BLaER1 treated with 17β-estradiol and CSF1 and Interleukin-3, amounts not matched to agents 10 nM and 100 nM (cell line): ENCODE results near the gene TENM4.
"Not testable (repeated sequence)": the region's sequence is repeated elsewhere in the genome, so short reads cannot be mapped to it uniquely, and the experiment has no call there.

Experiments
- H3K27ac ChIP-seq, 11 experiments: shearing (Covaris generic); formaldehyde crosslinking; 2 replicates each; pipeline ENCODE4 v1.8.1; 2022
- H3K27me3 ChIP-seq, 11 experiments: shearing (Covaris generic); formaldehyde crosslinking; 2 replicates each; pipeline ENCODE4 v1.8.1; 2022
- H3K36me3 ChIP-seq, 11 experiments: shearing (Covaris generic); formaldehyde crosslinking; 2 replicates each; pipeline ENCODE4 v1.8.1; 2022
- H3K4me1 ChIP-seq, 10 experiments: shearing (Covaris generic); formaldehyde crosslinking; 2 replicates each; pipeline ENCODE4 v1.8.1; 2022
- H3K4me2 ChIP-seq, 11 experiments: shearing (Covaris generic); formaldehyde crosslinking; 2 replicates each; pipeline ENCODE4 v1.8.1; 2022
- H3K4me3 ChIP-seq, 10 experiments: shearing (Covaris generic); formaldehyde crosslinking; 2 replicates each; pipeline ENCODE4 v1.8.1; 2022
- H3K9ac ChIP-seq, 11 experiments: shearing (Covaris generic); formaldehyde crosslinking; 2 replicates each; pipeline ENCODE4 v1.8.1; 2022
- H3K9me3 ChIP-seq, 11 experiments: shearing (Covaris generic); formaldehyde crosslinking; replicated peaks in 1 of 11; 2 replicates each; pipeline ENCODE4 v1.8.1; 2022
- H4K20me1 ChIP-seq, 11 experiments: shearing (Covaris generic); formaldehyde crosslinking; 2 replicates each; pipeline ENCODE4 v1.8.1; 2022
- Cebpa-rat ChIP-seq, 11 experiments: shearing (Covaris generic); IDR thresholded peaks; 2 replicates each; pipeline ENCODE4 v1.8.1; 2022

TENM4 gene

GRCh38 chr11:78641541-78641940 is 799.3 kb downstream of the TENM4 start:
- H3K36me3 ChIP-seq, result no peaks in the 10 kb centered on the region
- no peak for TF ChIP-seq Cebpa-rat (IDR thresholded peaks at IDR 0.05)
- 0 out of 22 replicates have a peak, but pooled peaks cover 0 to 6% (median 0%) of the 10 kb centered on the region in 11 experiments for H4K20me1 ChIP-seq
- H3K27me3 ChIP-seq, result no peaks in the 10 kb centered on the region
- peaks cover 6 to 17% (median 14%) of the 10 kb centered on the region in 11 experiments; a peak in 19 of 22 replicates for H3K9me3 ChIP-seq
- H3K4me3 ChIP-seq, result no peak overlapping the region
- no peaks in the 10 kb centered on the region; a peak in 1 of 20 replicates for H3K4me1 ChIP-seq
- H3K4me2 ChIP-seq, result no peak overlapping the region
- H3K9ac ChIP-seq, result no peak overlapping the region
- no peak overlapping the region for H3K27ac ChIP-seq

DNA sequence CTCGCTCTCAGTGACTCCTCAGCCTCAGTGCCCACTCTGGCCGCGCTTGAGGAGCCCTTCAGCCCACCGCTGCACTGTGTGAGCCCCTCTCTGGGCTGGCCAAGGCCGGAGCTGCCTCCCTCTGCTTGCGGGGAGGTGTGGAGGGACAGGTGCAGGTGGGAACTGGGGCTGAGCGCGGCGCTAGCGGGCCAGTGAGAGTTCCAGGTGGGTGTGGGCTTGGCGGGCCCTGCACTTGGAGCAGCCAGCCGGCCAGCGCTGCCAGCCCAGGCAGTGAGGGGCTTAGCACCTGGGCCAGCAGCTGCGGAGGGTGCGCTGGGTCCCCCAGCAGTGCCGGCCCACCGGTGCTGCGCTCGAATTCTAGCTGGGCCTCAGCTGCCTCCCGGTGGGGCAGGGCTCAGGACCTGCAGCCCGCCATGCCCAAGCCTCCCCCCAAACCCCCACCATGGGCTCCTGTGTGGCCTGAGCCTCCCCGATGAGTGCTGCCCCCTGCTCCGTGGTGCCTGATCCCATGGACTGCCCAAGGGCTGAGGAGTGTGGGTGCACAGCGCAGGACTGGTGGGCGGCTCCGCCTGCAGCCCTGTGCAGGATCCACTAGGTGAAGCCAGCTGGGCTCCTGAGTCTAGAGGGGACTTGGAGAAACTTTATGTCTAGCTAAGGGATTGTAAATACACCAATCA is 802.0 kb downstream of the TENM4 start:
- peaks cover 13 to 29% (median 19%) of the 10 kb centered on the region in 11 experiments for H3K9me3 ChIP-seq
- no peaks in the 10 kb centered on the region for H4K20me1 ChIP-seq
- no peaks in the 10 kb centered on the region for H3K4me1 ChIP-seq
- no peaks in the 10 kb centered on the region for H3K36me3 ChIP-seq
- no peaks in the 10 kb centered on the region for H3K27me3 ChIP-seq
- no peak for TF ChIP-seq Cebpa-rat (IDR thresholded peaks at IDR 0.05)
- H3K27ac ChIP-seq, result no peak overlapping the region
- H3K9ac ChIP-seq, result no peak overlapping the region
- no peak overlapping the region for H3K4me2 ChIP-seq
- H3K4me3 ChIP-seq, result no peak overlapping the region

DNA sequence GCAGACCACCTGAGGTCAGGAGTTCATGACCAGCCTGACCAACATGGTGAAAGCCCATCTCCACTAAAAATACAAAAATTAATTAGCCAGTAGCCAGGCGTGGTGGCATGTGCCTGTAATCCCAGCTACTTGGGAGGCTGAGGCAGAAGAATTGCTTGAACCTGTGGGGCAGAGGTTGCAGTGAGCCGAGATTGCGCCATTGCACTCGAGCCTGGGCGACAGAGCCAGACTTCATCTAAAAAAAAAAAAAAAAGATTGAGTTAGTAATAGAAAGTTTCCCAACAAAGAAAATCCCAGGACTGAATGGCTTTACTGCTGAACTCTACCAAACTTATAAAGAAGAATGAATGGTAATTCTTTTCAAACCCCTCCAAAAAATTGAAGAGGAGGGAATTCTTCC is 803.3 kb downstream of the TENM4 start:
- not testable (repeated sequence) for H3K4me2 ChIP-seq, H3K4me3 ChIP-seq, H3K9ac ChIP-seq, H3K36me3 ChIP-seq, H3K27ac ChIP-seq, H3K27me3 ChIP-seq, H4K20me1 ChIP-seq, H3K4me1 ChIP-seq
- peaks cover 24 to 41% (median 31%) of the 10 kb centered on the region in 11 experiments for H3K9me3 ChIP-seq

DNA sequence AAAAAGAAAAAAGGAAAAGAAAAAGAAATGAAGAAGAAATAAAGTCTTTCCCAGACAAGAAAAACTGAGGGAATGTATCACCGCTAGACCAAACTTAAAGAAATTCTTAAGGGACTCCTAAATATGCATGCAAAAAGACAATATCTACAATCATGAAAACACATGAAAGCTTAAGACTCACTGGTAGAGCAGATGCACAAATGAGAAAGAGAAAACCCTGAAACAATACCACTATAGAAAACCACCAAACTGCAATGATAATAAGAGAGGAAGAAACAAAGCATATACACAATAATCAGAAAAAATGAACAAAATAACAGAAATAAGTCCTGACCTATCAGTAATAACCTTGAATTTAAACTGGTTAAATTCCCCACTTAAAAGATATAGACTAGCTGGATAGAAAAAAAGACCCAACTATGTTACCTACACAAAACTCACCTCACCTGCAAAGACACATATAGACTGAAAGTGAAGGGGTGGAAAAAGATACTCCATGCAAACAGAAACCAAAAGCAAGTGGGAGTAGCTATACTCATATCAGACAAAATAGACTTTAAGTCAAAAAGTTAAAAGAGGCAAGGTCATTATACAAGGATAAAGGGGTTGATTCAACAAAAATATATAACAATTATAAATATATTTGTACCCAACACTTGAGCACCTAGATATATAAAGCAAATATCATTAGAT is 804.9 kb downstream of the TENM4 start:
- H3K4me1 ChIP-seq, result no peaks in the 10 kb centered on the region
- no peaks in the 10 kb centered on the region for H4K20me1 ChIP-seq
- no peak overlapping the region for H3K4me3 ChIP-seq
- H3K9ac ChIP-seq, result no peak overlapping the region
- peaks cover 32 to 55% (median 41%) of the 10 kb centered on the region in 11 experiments for H3K9me3 ChIP-seq
- H3K27me3 ChIP-seq, result no peaks in the 10 kb centered on the region
- no peak overlapping the region for H3K4me2 ChIP-seq
- no peak for TF ChIP-seq Cebpa-rat (IDR thresholded peaks at IDR 0.05)
- H3K36me3 ChIP-seq, result no peaks in the 10 kb centered on the region
- H3K27ac ChIP-seq, result no peak overlapping the region

GRCh38 chr11:78633516-78634310 is 807.1 kb downstream of the TENM4 start:
- Histone ChIP-seq H3K27me3 (no peaks in the 10 kb centered on the region), H3K27ac (no peak overlapping the region), H3K9ac (no peak overlapping the region), H4K20me1 (no peaks in the 10 kb centered on the region), H3K4me2 (no peak overlapping the region), H3K36me3 (no peaks in the 10 kb centered on the region), H3K9me3 (peaks cover 51 to 66% (median 55%) of the 10 kb centered on the region in 11 experiments), H3K4me1 (no peaks in the 10 kb centered on the region), H3K4me3 (no peak overlapping the region)
- TF ChIP-seq Cebpa-rat (IDR thresholded peaks at IDR 0.05), result no peak

GRCh38 chr11:78630561-78631303 is 810.1 kb downstream of the TENM4 start:
- Histone ChIP-seq H3K27me3 (no peaks in the 10 kb centered on the region), H3K36me3 (no peaks in the 10 kb centered on the region), H3K4me3 (no peak overlapping the region), H4K20me1 (no peaks in the 10 kb centered on the region), H3K27ac (no peak overlapping the region), H3K4me2 (no peak overlapping the region), H3K4me1 (no peaks in the 10 kb centered on the region), H3K9ac (no peak overlapping the region), H3K9me3 (peaks cover 52 to 73% (median 58%) of the 10 kb centered on the region in 11 experiments)
- TF ChIP-seq Cebpa-rat (IDR thresholded peaks at IDR 0.05), result no peak

GRCh38 chr11:78630155-78630554 is 810.7 kb downstream of the TENM4 start:
- peaks cover 52 to 69% (median 58%) of the 10 kb centered on the region in 11 experiments for H3K9me3 ChIP-seq
- H3K36me3 ChIP-seq, result no peaks in the 10 kb centered on the region
- no peaks in the 10 kb centered on the region for H4K20me1 ChIP-seq
- no peaks in the 10 kb centered on the region for H3K27me3 ChIP-seq
- no peak overlapping the region for H3K9ac ChIP-seq
- no peak for TF ChIP-seq Cebpa-rat (IDR thresholded peaks at IDR 0.05)
- no peak overlapping the region for H3K27ac ChIP-seq
- no peak overlapping the region for H3K4me2 ChIP-seq
- no peak overlapping the region for H3K4me3 ChIP-seq
- no peaks in the 10 kb centered on the region for H3K4me1 ChIP-seq

GRCh38 chr11:78622666-78623065 is 818.2 kb downstream of the TENM4 start:
- Histone ChIP-seq H3K36me3 (no peaks in the 10 kb centered on the region), H3K4me2 (no peak overlapping the region), H3K4me3 (no peak overlapping the region), H3K4me1 (no peaks in the 10 kb centered on the region), H3K9me3 (peaks cover 19 to 39% (median 25%) of the 10 kb centered on the region in 11 experiments), H3K27me3 (no peaks in the 10 kb centered on the region), H3K9ac (no peak overlapping the region), H4K20me1 (no peaks in the 10 kb centered on the region), H3K27ac (no peak overlapping the region)
- no peak for TF ChIP-seq Cebpa-rat (IDR thresholded peaks at IDR 0.05)

DNA sequence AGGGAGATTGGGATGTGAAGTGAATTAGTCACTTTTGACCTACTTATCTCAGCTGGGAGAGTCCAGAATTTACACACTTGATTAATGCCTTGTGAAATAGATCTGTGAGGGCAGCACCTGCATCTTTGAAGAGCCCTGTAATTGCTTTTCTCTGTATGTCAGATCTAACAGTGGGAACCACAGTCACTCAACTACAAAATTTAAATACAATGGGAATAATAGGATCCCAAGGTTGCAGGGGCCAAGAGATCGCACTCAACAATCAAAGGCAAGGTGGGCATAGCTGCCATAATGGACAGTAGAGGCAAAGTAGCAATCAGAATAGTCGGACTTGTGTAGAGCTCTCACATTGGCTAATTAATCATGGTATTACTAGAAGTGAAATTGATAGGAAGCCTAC is 820.7 kb downstream of the TENM4 start:
- TF ChIP-seq Cebpa-rat (IDR thresholded peaks at IDR 0.05), result no peak
- Histone ChIP-seq H3K27ac (no peak overlapping the region), H3K9ac (no peak overlapping the region), H3K36me3 (no peaks in the 10 kb centered on the region), H3K4me3 (no peak overlapping the region), H3K4me1 (no peaks in the 10 kb centered on the region), H3K27me3 (no peaks in the 10 kb centered on the region), H4K20me1 (no peaks in the 10 kb centered on the region), H3K9me3 (peaks cover 19 to 39% (median 25%) of the 10 kb centered on the region in 11 experiments), H3K4me2 (no peak overlapping the region)
